Measurements from ENCODE around the gene WWC1.
"Not testable (repeated sequence)": the region's sequence is repeated elsewhere in the genome, so short reads cannot be mapped to it uniquely, and the experiment has no call there.

Gene WWC1

DNA sequence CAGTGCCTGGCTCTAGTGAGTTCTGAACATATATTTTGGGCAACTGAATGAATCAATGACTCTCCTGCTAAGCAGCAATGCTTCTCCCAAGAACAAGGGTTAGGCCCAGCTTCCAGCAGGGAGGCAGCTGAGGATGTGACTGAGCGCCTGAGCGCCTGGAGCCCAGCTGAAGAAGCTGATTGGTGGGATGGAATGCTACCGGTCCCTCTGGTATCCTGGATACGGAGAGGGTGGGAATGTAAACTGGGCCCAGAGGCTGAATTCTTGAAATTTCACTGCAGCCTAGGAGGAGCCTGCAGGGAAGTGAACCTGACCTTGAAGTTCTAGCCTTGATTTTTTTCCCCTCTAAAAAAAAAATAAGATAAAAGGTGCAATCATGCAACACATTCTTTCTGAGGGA is 43.2 kb downstream of the WWC1 start:
- DNase-seq: peak; percentile 64
- Mint-ChIP-seq H3K27me3 (ENCODE audit: low read depth, poor library complexity) (peaks cover 2% of the 10 kb centered on the region), H3K4me1 (peaks cover 47% of the 10 kb centered on the region), H3K4me3 (no peak overlapping the region), H3K27ac (no peak overlapping the region), H3K9me3 (no peaks in the 10 kb centered on the region), H3K36me3 (ENCODE audit: low read depth) (no peaks in the 10 kb centered on the region)
- no peak for TF ChIP-seq CTCF (IDR thresholded peaks at IDR 0.05)

GRCh38 chr5:168337361-168337760 is 45.9 kb downstream of the WWC1 start:
- Mint-ChIP-seq H3K36me3 (ENCODE audit: low read depth) (no peaks in the 10 kb centered on the region), H3K4me1 (peaks cover 32% of the 10 kb centered on the region), H3K9me3 (no peaks in the 10 kb centered on the region), H3K4me3 (no peak overlapping the region), H3K27ac (no peak overlapping the region), H3K27me3 (ENCODE audit: low read depth, poor library complexity) (peaks cover 2% of the 10 kb centered on the region)
- DNase-seq: no peak
- TF ChIP-seq CTCF (IDR thresholded peaks at IDR 0.05): no peak

DNA sequence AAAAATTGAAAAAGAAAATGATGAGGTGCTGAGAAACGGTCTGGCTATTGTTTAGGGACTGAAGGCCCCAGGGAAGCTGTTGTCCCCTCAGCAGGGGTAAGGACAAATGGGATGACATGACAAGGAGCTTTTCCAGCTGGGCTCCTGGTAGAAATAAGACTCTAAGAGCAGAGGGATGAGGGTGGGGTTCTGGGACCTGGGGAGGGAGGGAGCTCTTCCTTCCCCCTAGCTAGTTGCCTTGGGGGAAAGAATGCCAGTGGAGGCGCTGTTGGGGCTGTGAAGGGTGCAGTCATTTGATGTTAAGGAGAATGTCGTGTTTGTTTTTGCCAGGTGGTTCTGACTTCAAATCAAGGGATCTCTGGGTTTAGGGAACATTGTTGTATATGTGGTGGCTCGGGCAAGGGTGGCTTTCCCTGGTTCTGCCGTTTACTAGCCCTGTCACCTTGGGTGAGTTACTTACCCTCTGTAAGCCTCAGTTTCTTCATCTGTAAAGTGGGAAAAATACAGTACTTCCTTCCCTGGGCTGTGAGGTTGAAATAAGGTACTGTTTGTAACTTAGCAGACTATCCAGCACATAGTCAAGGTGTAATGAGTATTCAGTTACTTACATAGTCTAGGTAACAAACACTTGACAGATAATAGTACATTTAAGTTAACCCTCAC is 47.8 kb downstream of the WWC1 start:
- no peak overlapping the region for H3K27ac Mint-ChIP-seq
- H3K9me3 Mint-ChIP-seq: no peaks in the 10 kb centered on the region
- TF ChIP-seq CTCF (IDR thresholded peaks at IDR 0.05): no peak
- peaks cover 17% of the 10 kb centered on the region for H3K4me1 Mint-ChIP-seq
- no peak for DNase-seq
- no peak overlapping the region for H3K4me3 Mint-ChIP-seq
- H3K27me3 Mint-ChIP-seq (ENCODE audit: low read depth, poor library complexity): peaks cover 2% of the 10 kb centered on the region
- H3K36me3 Mint-ChIP-seq (ENCODE audit: low read depth): peaks cover 4% of the 10 kb centered on the region

DNA sequence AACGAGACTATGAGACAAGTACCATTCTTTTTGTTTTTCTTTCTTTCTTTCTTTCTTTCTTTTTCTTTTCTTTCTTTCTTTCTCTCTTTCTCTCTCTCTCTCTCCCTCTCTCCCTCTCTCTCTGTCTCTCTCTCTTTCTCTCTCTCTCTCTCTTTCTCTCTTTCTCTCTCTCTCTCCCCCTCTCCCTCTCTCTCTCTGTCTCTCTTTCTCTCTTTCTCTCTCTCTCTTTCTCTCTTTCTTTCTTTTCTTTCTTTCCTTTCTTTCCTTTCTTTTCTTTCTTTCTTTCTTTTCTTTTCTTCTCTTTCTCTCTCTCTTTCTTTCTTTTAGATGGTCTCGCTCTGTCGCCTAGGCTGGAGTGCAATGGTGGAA is 48.3 kb downstream of the WWC1 start:
- not testable (repeated sequence) for DNase-seq; H3K36me3 Mint-ChIP-seq (ENCODE audit: low read depth); H3K27me3 Mint-ChIP-seq (ENCODE audit: low read depth, poor library complexity); H3K4me3 Mint-ChIP-seq; H3K27ac Mint-ChIP-seq; H3K9me3 Mint-ChIP-seq
- peaks cover 11% of the 10 kb centered on the region for H3K4me1 Mint-ChIP-seq

GRCh38 chr5:168340487-168340886 is 49.0 kb downstream of the WWC1 start:
- no peak for TF ChIP-seq CTCF (IDR thresholded peaks at IDR 0.05)
- no peak for DNase-seq
- Mint-ChIP-seq H3K4me1 (peaks cover 7% of the 10 kb centered on the region), H3K36me3 (ENCODE audit: low read depth) (peaks cover 4% of the 10 kb centered on the region), H3K27ac (no peak overlapping the region), H3K4me3 (no peak overlapping the region), H3K9me3 (no peaks in the 10 kb centered on the region), H3K27me3 (ENCODE audit: low read depth, poor library complexity) (peaks cover 4% of the 10 kb centered on the region)

DNA sequence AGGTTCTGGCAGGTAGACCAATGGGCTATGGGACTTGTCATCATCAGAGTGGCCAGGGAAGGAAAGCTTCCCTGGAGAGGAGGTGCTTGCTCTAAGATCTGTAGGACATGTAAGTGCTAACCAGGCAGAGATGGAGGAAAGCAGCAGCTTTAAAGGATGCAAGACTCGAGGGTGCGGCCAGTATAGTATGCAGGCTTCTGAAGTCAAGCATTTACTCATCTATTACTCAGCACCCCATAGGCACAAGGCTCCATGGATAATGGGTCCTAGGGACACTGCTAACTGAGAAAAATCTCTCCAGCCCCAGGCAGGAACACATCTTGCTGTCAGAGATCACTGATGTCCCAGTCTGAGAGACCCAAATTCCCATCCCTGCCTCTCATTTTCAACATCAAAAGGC is 49.7 kb downstream of the WWC1 start:
- H3K4me1 Mint-ChIP-seq: peaks cover 7% of the 10 kb centered on the region
- TF ChIP-seq CTCF (IDR thresholded peaks at IDR 0.05): no peak
- no peak overlapping the region for H3K4me3 Mint-ChIP-seq
- no peak overlapping the region for H3K27ac Mint-ChIP-seq
- no peak for DNase-seq
- H3K36me3 Mint-ChIP-seq (ENCODE audit: low read depth): peaks cover 4% of the 10 kb centered on the region
- H3K9me3 Mint-ChIP-seq: no peaks in the 10 kb centered on the region
- peaks cover 4% of the 10 kb centered on the region for H3K27me3 Mint-ChIP-seq (ENCODE audit: low read depth, poor library complexity)
